Measurements from ENCODE around the gene ZNF692.

- no peak for TF ChIP-seq CTCF (IDR thresholded peaks at IDR 0.05)
- TF ChIP-seq POLR2A (IDR thresholded peaks at IDR 0.05): no peak
These were observed 53.9 kb downstream of the ZNF692 start for GRCh38 chr1:248804771-248805681.

Data from ovary (tissue), 3 donors.